Measurements from ENCODE around the gene SPDYE5. TPM values are rescaled to one million over a fixed set of nuclear protein-coding genes. Genes with fewer than 3 reads are reported as not detected.

Gene SPDYE5
- total RNA-seq, 1 donor from 2014 or later = 4.8 TPM

DNA sequence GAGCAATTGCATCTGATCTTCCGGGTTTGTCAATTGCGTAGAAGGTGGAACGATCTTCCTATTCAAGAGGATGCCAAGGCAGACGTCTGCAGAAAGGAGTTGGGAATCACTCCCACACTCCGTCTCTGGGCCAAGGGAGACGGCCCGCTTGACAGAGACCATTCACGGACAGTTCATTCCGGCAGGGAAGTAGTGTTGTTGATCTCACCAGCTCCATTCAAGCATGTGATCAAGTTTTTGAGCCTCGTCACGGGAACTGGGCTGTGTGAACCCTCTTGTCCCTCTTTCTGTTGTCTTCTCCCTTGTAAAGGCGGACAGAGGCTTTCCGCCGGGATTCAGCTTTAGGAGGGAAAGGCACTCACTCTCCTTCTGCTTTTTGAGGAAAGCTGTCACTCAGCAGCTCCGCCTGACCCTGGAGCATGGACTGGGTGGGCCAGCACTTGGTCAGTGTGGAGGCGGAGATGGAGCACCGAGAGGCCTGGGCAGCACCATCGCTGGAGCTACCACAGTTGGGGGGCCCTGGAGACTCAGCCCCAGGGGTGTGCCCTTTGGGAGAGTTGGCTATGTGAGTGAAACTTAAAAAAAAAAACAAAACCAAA, 44.9 kb downstream of the SPDYE5 start:
- DNase-seq (ENCODE audit: low spot score) = no peak

DNA sequence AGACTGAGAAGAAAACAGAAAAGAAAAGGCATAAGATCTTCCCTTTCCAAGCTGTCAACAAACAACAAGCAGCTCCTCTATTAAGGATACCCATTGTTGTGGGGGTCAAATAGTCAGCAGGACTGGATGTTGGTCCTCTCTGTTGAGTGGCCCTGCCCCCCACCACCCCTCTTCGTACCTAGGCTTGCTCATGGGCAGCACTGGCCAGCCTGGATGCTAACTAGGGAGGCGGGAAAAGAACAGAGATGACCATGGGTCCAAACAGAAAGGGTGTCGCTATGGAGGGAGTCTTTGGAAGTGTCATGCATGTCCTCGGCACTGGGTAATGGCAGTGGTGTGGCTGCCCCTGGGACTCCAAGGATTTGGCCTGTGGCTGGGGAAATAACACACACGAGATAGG, 45.6 kb downstream of the SPDYE5 start:
- DNase-seq (ENCODE audit: low spot score) = no peak

DNA sequence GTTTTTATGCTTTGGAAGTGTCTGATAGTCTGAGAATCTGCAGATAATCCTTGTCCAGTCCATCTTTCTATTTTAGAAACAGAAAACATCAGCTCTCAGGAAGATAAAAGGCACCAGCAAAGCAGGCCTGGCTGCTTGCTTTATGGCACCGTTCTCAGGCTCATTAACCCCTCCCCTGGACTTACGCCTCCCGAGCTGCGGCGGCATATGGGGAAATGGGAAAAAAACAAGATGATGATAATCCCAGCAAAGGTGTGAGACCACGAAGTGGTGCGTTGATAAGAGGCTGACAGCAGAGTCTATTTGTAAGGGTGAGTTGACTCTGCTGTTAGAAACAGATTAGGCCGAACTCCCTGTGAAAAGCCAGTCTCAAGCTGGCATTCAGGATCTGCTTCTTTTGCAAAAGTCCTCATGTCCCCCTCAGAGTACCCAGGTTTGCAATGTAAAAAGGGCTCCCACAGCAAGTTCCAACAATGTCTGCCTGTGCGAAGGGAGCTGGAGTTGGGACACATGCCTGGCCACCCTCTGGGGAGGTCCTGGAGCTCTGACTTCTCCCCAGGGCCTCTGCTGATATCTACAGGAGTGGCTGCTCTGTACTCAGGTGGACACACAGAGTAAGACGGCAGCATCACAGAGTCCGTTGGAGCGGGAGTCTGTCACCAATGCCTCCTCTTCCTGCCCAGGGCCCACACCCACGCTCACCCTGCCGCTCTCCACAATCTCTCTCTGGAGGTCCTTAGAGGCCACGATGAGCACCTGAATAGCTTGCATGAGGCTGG, 54.3 kb downstream of the SPDYE5 start:
- DNase-seq (ENCODE audit: low spot score) = peak; percentile 81

Other genes with a start within 250 kb of the SPDYE5 start
- 1.9 TPM for gene TRIM73, start 96.7 kb upstream of the SPDYE5 start, total RNA-seq (ENCODE audit: insufficient read depth, low replicate concordance)
- 21.9 TPM for gene POM121C, start 6.0 kb upstream of the SPDYE5 start, total RNA-seq (ENCODE audit: insufficient read depth, low replicate concordance)
- 13.7 TPM for gene HIP1, start 246.6 kb downstream of the SPDYE5 start, total RNA-seq (ENCODE audit: insufficient read depth, low replicate concordance)

Data from umbilical cord (tissue), 2 donors.